Activated gamma-delta T cell treated with Interleukin-2 at 50 U/mL for 16 hours (primary cell): ENCODE measurements around the gene ARHGDIG.
"Not testable (repeated sequence)": the region's sequence is repeated elsewhere in the genome, so short reads cannot be mapped to it uniquely, and the experiment has no call there.

Experiments used
- DNase-seq: peaks from one replicate; pipeline ENCODE4 v3.0.0-alpha.2; 2020

The ARHGDIG gene

DNA sequence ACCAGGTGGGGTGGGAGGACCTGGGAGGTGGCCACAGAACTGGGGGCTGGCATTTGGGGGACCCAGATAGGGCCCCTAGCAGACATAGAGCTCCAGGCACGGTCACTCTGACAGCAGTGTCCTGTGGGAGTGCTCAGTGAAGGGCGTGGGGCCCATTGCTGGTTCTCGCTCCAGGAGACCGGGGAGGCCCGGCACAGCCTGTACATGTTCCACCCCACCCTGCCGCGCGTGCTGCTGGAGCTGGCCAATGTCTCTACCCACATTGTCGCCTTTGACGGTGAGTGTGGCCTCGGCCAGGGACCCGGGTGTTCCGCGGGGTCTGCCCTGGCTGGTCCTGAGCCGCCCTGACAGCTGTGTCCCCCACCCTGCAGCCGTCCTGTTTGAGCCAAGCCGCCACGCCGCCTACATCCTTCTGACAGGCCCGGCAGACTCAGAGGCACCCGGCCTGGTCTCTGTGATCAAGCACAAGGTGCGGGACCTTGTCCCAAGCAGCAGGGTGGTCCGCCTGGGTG is 15.9 kb upstream of the ARHGDIG start:
- no peak for DNase-seq

DNA sequence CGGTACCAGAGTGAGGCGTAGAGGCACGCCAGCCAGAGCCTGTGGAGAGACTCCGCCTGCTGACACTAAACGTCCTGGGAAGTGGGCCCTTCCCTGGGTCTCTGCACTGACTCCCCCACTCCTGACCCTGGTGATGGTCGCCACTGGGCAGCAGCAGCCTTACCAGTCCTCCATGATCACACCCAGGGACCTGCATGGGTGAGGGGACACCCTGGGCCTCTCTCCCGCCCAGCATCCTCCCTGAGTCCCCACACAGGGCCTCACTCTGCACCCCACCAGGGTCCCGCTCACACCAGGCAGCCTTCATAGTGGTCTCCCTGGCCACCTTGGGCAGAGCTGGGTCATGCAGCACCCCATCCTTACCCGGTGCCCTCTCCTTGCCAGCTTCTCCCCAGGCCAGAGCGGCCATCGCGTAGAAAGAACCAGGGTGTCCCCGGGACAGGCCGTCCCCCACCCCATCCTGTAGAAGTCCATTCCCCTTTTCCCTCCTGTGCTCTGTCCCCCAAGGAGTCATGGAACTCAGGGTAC is 15.3 kb upstream of the ARHGDIG start:
- DNase-seq = no peak

DNA sequence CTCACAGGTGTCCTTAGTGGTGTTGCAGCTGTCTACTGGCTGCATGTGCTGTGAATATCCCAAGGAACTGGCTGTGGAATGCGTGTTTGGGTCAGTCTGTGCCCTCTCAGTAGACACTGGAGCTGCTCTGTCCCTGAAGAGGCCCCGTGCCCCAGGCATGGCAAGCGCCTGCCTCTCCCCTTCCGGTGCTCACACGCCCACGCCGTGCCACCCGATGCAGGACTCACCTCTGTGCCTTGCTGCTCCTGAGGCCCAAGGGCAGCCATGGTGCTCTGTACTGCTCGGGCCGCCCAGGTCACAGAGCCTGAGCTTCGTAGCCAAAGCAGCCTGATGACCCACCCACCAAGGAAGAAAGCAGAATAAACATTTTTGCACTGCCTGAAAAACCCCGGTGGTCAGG is 14.7 kb upstream of the ARHGDIG start:
- no peak for DNase-seq

DNA sequence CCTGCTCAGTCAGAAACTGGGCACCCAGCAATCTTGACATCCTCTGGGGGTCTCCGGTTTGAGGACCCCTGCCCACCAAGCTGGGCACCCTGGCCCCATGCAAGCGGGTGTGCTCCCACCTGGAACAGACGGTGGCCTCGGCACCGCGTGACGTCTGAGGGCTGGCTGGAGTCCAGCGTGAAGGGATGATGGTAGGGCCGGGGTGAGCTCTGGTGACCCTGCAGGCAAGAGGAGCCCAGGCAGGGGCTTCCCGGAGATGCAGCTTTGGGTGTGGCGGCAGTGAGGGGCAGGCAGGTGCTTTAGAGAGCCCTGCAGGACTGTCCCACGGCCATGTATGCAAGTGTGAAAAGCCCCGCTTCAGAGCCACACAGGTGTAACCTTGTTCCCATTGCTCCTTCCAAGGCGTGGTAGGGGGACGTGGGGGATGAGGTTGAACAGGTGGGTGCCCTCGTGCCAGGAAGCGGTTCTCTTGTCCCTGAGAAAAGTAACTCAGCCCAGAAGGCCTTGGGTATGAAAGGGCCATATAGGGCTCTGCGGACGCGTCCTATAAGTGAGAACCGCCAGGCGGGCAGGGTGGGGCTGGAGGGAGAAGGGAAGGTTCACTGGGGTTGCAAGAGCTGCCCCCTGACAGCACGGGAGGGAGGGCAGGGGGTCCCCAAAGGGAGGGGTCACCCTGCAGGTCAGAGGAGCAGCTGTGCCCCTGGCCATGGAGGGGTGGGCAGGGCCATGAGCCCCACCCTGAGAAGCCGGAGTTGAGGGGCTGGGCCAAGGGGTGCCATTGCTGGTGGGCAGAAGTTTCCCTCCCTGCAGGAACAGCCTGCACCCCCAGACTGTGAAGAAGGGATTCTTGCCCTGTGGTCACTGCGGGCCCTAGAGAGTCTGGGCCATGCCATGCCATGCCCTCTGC is 13.9 kb upstream of the ARHGDIG start:
- DNase-seq = no peak

DNA sequence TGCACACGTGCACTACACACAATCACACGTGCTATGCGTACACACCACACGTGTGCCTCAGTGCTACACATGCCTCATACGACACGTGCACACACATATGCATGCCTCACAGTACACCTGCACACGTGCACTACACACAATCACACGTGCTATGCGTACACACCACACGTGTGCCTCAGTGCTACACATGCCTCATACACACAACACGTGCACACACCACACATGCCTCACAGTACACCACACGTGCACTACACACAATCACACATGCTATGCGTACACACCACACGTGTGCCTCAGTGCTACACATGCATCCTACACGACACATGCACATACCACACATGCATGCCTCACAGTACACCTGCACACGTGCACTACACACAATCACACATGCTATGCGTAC is 12.8 kb upstream of the ARHGDIG start:
- DNase-seq = not testable (repeated sequence)

DNA sequence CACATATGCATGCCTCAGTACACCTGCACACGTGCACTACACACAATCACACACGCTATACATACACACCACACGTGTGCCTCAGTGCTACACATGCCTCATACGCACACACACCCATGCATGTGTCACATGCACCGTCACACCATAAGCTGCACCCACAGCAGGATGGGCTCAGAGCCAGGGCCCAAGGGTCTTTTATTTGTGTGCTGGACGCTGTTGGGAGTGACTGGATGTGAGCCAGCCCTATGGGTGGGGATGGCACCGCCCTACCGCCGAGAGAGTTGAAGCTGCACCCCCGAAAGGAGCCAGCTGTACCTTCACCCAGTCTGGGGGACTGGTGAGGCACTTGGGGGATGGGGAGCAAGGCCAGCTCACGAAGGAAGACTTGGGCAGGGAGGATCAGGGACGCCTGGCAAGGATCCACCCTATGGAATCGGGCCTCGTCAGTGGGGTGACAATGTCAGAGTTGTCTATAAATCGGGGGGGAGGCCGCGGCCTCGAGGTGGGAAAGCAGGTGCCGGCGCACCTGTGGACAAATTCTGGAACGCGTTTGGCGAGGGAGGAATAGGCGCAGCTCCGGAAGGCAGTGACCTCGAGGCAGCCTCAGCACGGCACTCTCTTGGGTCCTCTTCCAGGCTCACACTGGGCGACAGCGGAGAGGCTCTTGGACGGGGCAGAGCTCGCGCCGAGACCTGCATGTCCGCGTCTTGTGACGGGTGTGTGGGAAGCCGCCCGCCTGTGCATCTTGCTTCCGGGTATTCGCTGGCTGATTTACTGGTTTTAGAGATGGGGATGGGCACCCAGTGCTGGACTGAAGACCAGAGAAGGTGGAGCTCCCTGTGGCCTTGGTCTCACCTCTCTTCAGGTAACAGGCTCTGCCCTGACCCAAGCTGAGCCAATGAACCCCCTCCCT is 12.0 kb upstream of the ARHGDIG start:
- no peak for DNase-seq

DNA sequence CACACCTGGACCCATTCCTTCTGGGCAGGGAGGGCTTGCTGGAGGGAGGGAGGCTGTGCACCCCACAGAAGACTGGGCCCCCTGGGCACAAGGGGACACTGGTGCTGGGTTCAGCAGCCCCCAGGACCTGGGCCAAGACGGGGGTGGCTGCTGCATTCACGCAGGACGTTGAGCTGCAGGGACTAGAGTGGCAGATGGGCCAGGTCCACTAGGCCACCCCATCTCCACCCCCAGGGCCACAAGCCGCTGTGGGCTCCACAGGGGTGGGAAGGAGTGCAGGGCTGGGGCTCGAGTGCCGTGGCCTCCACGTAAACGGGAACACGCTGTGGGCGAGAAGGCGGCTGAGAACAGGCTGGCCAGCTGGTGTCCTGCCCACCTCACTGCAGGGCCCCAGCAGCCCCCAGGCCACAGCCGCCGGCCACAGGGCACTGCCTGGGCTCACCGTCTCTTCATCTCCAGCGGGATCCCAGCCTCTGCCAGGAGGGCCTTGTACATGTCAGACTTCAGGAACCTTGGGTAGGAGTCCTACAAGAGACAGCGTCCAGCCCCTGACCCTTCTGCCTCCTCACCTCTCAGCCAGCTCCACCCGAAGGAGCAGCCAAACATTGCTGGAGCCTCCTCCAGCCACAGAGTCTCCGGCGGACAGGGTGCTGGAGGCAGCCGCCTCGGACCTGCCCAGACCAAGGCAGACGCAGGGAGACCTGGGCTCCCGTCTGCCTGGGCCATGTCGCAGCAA is 11.2 kb upstream of the ARHGDIG start:
- DNase-seq = no peak

DNA sequence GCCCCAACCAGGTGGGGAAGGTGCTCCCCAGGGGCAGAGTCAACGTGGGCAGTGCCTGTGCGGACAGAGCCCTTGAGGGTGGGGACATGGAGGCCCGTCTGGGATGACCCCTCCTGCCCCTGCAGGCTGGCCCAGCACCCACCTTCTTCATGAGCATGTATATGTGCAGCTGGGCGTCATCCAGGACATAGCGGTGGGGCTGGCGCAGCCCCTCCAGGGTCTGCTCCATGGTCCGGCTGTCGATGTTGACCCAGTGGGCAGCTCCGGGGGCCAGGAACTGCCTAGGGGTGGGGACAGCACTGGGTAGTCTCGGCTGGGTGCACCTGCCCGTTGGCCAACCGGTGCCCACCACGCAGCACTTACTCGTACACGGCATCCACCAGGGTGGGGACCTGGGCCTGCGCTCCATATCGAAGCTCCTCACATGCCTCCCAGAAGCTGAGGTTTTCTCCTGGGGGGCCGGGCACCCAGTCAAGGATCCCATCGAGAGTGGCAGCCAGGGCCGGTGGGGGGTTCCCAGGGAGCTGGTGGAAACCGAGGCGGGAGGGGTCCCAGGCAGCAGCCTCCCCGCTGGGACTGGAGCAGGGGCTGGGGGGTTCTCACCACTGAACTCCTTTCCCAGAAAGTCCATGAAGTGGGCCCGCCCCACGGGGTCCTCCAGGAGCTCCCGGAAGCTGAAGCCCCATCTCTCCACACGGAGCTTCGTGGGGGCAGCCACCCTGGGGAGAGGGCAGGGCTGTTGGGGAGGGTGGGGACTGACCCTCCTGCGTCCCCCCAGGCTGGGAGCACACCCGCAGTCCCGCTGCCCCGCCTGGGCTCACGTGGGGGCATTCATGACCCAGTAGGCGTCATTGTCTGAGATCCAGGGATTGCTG is 9.8 kb upstream of the ARHGDIG start:
- no peak for DNase-seq

DNA sequence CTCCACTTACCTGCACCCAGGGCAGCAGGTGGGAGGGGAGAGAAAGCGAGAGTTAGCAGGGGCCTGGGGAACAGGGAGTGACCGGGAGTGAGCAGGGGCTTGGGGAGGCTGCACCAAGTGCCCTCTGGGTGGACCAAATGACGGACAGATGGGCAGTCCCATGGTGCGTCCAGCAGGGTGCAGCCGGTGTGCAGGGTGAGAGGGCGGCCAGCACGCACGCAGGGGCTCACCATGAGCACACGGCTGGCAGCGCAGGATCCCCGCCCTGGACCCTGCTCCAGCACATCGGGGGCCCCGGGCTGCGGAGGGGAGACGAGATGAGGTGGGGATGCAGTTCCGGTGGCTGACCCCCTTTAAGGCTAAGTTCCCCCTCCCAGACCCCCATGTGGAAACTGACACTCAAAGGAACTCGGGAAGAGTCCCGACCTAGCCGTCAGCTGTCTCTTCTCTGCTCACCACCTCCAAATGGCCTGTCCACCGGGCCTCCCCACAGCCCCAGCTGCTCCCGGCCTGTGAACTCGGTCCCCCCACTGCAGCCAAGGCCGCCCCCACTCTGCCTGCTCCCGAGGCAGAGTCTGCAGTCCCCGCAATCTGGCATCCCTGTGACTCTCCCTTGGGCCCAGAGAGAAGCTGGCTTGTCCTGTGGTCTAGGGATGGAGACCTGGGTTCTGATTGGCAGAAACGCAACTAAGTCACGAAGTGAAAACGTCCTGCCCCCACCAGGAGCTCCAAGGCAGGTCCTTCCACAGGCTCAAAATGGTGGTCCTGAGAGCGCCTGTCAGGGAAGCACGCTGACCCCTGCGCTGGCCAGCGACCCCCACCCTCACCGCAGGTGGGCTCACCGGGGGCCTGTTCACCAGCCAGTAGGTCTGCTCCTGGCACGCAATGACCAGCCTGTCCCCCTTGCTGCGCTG is 7.5 kb upstream of the ARHGDIG start:
- DNase-seq = no peak

DNA sequence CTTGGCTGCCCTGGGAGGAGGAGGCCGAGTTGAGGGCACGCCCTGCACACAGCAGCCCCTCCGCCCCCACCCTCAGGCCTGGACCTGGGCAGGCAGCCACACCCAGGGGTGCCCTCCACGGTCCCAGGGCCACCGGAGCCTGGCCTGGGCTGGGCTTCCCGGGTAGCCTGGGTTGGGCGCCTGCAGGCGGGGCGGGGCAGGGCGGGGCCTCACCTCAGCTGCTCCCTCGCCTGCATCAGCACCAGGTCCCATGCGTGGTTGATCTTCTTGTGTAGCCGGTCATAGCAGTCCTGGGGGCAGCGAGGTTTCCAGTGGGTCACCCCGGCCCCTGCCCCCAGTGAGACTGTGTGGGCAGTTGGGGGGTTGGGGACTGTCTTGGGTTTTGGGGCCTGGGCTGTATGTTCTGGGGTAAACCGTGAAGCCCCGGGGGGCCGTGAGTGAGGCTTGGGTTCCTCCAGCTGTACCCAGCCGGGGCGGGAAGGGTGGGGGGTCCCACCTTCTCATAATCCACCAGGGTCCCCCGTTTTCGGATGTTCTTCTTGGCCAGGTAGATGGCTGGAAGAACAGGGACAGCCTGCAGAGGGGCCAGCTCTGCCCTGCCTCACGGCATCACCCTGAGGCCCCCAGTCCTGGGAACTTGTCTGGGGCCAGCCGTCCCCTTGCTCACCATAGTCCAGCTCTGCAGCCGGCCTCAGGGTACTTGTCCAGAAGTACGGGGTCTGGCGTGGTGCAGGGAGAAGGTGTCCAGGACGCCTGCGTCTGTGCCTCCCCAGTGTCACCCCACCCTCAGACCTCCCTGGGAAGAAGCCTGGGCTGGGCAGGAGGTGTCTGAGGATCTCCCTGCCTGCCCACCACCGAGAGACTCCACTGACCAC is 6.6 kb upstream of the ARHGDIG start:
- DNase-seq = no peak

DNA sequence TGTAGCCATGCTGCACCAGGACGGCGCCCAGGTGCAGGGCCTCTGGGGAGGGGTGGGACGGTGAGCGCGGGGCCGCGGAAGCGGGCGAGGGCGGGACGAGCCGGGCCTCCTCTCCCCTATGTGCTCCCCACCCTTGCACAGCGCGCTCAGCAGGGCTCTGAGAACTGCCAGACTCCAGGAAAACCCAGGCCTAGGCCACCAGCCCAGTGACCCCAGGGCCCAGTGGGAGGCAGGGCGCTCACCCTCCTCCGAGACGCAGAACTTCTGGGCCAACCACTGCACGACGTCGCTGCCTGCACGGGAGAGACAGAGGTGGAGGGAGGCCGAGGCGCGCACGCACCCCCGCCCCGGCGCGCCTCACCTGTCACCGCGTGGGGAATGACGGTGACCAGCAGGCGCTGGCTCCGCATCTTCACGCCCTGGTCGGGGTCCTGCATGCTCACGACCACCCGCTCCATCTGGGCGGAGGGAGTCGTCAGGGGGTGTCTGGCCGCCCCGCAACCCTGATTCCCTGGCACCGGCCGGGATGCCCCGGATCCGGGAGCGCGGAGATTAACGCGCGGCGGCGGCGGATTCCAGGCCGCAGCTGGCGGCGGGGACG is 5.2 kb upstream of the ARHGDIG start:
- DNase-seq = no peak

DNA sequence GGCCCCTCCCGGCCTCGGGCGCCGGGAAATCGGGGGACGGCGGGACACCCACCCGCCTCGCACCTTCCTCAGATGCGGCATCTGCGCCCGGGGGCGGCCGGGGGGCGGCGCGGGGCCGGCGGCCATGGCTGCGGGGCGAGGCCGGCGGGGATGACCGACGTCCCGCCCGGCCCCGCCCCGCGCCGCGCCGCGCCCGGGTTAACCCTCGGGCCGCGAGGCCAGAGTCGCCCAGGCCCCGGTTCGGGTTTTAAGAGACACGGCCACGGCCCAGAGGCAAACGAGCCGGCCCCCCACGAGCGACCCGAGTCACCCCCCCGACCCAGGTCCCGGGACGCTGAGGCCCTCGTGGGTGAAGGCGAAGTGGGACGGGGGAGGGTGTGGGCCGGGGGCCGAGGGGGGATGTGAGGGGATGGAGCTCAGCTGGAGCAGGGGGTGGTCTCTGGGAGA is 4.6 kb upstream of the ARHGDIG start, which contains the start of gene RGS11:
Gene RGS11 (minus strand): TSS at position 159 of the 447 bp plus-strand sequence. CDS start 33 bp downstream, at position 126.
- no peak for DNase-seq

DNA sequence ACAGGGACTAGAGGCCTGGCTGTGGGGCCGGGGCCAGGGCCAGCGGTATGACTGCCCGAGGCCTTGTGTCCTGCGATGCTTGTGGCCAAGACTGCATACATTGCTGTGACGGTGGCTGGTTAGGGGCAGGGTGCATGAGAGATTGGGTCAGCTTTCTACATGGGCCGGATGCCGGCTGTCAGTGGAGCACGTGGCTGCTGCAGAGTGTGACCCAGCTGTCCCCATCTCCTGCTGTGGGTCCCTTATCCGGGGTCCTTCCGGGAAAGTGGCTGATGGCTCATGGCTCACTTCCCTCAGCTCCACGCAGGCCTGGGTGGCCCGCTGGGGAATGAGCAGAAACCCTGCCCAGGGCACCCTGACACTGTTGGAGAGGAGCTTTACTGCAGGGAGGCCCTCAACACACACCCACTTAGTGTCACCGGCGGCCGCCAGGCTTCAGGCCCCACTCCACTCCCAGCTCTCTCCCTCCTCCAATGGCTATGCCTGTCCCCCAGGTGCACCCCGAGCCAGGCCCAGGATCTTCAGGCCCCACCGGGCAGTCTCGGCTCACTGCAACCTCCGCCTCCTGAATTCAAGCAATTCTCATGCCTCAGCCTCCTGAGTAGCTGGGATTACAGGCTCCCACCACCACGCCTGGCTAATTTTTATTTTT is 3.8 kb upstream of the ARHGDIG start:
- DNase-seq = no peak

DNA sequence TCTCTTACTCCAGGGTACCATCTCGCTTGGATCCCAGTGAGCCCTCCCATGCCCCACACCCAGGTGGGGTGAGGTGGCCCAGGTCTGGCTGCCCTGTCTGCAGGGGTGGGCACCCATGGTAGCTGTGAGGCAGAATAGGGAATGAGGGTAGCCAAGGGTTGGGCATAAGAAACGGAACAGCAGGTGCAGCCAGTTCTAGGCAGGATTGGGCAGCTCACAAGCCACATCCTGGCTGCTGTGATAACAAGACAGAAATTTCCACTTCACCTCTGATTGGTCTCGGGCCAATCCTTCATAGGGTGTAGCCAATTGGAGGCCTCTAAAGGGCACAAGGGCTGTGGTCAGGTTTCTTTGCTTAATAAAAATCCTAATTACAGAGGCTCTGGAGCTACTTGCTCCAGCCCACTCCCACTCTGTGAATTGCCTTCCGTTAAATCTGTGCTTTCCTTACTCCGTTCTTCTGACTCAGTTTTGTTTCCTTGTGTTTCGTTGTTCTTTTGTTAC is 1.5 kb upstream of the ARHGDIG start:
- DNase-seq = no peak

DNA sequence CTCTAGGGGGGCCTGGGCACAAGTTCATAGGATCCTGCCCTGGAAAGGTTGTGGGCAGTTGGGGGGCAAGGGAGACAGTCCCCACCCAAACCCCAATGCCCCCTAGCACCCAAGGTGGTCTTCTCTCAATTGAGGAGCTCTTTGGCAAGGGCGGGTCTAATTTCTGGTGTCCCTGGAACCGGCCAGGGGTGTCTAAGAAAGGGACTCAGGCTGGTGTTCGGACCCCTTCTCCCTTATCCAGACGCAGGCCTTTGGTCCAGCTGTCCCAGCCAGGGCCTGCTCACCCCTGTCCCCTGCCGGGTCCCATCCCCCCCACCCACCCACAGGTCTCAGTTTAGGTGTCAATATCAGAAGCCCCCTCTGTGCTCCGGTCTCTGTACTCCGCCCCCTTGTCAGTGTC is 860 bp upstream of the ARHGDIG start:
- DNase-seq = no peak

DNA sequence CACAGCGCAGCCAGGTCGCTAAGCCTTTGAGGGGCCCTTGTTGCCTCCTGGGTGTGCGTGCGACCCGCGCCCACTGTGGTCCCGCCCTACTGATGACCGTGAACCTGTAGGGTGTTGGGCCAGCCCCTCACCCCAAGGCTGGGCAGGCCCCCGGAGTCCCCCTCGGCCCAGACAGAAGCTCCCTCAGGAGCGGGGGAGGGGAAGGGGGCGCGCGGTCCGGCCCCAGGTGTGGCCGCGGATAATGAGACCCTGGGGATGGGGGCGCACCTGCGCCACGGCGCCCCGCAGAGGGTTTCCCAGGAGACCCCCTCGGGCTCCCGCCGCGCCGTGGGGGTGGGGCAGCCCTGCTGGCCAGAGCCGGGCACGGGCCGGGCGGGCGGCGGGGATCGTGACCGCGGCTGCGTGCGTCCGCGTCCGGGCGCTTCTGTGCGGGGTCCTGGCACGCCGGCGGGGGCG is 358 bp upstream of the ARHGDIG start:
- DNase-seq = no peak

DNA sequence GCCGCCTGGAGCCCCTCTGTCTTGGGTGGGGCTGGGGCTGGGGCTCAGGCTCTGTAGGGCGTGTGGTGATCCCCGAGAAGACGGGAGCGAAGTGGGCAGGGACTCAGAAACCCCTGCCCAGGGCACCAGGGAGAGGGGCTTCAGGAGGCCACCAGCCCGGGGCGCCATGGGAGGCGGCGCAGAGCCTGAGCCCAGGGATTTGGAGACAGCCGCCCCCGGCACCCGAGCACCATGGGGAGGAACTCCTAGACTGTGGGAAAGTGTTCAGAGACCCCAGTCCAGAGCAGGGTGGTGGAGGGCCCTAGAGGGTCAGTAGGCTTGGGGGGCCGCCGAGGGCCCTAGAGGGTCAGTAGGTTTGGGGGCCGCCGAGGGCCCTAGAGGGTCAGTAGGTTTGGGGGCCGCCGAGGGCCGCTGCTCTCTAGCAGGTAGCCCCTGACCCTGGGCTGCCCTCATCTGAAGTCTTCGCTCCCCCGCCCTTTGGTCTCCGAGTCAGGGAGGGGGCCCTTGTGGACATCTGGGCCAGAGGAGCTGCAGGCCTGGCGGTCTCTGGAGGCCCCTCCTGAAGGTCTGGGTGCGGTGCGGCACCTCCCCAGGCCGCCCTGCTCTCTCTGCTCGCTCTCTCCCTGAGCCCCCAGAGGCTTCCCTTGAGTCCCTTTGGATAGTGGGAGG is 734 bp downstream of the ARHGDIG start:
- no peak for DNase-seq
